T-cell (primary cell): Measurements from ENCODE around the gene ING3. TPM values are rescaled to one million over a fixed set of nuclear protein-coding genes. Genes with fewer than 3 reads are reported as not detected.

ENCODE experiments used
- ATAC-seq, 4 experiments: fragments of 200-7000 bp in 3 of 4; fragments of 150-1000 bp in 1 of 4; cut with Tn5 transposase; replicated peaks in 1 of 4; 1 replicate in 3 of 4; 2 replicates in 1 of 4; pipeline ENCODE4 v1.10.0; 2021; ENCODE audit warnings: moderate library complexity in 3 of 4, mild to moderate bottlenecking in 2 of 4, moderate number of reproducible peaks in 1 of 4
- CTCF ChIA-PET, 2 donors: fragments of 300-600 bp; sonication (Branson Sonifier 250); formaldehyde crosslinking; loops; one replicate each; lab custom pipeline; 2022; ENCODE audit warnings: antibody characterized with exemption in 2 of 2; lab: Charles Lee
- POLR2A ChIA-PET, 2 donors: fragments of 300-600 bp; sonication (Branson Sonifier 250); formaldehyde crosslinking; loops; one replicate each; lab custom pipeline; 2022; ENCODE audit warnings: antibody characterized with exemption in 2 of 2; lab: Charles Lee
- DNase-seq, 35 experiments: peaks; one replicate each; pipeline versions ENCODE4 v3.0.0 to v3.0.0-alpha.2; 2013 to 2023
- H3K27ac ChIP-seq: one replicate; pipeline ENCODE4 v1.5.1; 2013; ENCODE audit warnings: low read length
- H3K27me3 ChIP-seq, 2 experiments: replicated peaks in 1 of 2; 1 replicate in 1 of 2; 2 replicates in 1 of 2; pipeline versions ENCODE4 v1.6.1 to v1.7.0; 2013; ENCODE audit warnings: low read length in 1 of 2, mixed read lengths in 1 of 2; ENCODE audit not compliant: control insufficient read depth in 2 of 2, insufficient read depth in 2 of 2; ENCODE audit errors: extremely low read depth in 1 of 2
- H3K36me3 ChIP-seq, 2 donors: 1 replicate in 1 of 2; 2 replicates in 1 of 2; pipeline versions ENCODE4 v1.6.1 to v1.7.0; 2013; ENCODE audit warnings: low read length in 1 of 2; ENCODE audit not compliant: control insufficient read depth in 2 of 2, insufficient read depth in 1 of 2; ENCODE audit errors: extremely low read depth in 1 of 2
- H3K4me1 ChIP-seq, 2 experiments: 1 replicate in 1 of 2; 2 replicates in 1 of 2; pipeline versions ENCODE4 v1.6.1 to v1.7.0; 2013; ENCODE audit warnings: low read length in 2 of 2, mixed read lengths in 1 of 2; ENCODE audit not compliant: insufficient read depth in 2 of 2, control insufficient read depth in 1 of 2; ENCODE audit errors: extremely low read depth in 1 of 2
- H3K4me3 ChIP-seq, 2 donors: 1 replicate in 1 of 2; 2 replicates in 1 of 2; pipeline versions ENCODE4 v1.5.1 to v1.7.0; 2013; ENCODE audit warnings: mild to moderate bottlenecking in 2 of 2, low read length in 1 of 2, moderate library complexity in 1 of 2; ENCODE audit not compliant: control insufficient read depth in 1 of 2; ENCODE audit errors: extremely low read depth in 1 of 2
- H3K9me3 ChIP-seq: 2 replicates; pipeline ENCODE4 v1.7.0; 2013
- H3K27ac Mint-ChIP-seq, 2 donors: one replicate each; pipeline ENCODE4 v1.8.0; 2020 to 2021; ENCODE audit warnings: mild to moderate bottlenecking in 2 of 2, mixed read lengths in 2 of 2
- H3K27me3 Mint-ChIP-seq, 2 donors: one replicate each; pipeline ENCODE4 v1.8.0; 2021 to 2022; ENCODE audit warnings: mixed read lengths in 2 of 2
- H3K36me3 Mint-ChIP-seq: one replicate; pipeline ENCODE4 v1.8.0; 2021; ENCODE audit warnings: mixed read lengths
- H3K4me1 Mint-ChIP-seq, 3 donors: one replicate each; pipeline ENCODE4 v1.8.0; 2020 to 2022; ENCODE audit warnings: mixed read lengths in 3 of 3, mild to moderate bottlenecking in 1 of 3
- H3K4me3 Mint-ChIP-seq, 3 donors: one replicate each; pipeline ENCODE4 v1.8.0; 2020 to 2022; ENCODE audit warnings: mild to moderate bottlenecking in 3 of 3, mixed read lengths in 3 of 3, moderate library complexity in 3 of 3
- H3K9me3 Mint-ChIP-seq, 3 donors: one replicate each; pipeline ENCODE4 v1.8.0; 2020 to 2022; ENCODE audit warnings: mixed read lengths in 3 of 3
- WGBS: methylation state at CpG from one replicate; pipeline ENCODE4 v1.1.5; 2013; ENCODE audit warnings: missing lambda C conversion rate; ENCODE audit not compliant: insufficient coverage; 5-methylcytosine and 5-hydroxymethylcytosine counted together
- total RNA-seq, 35 experiments: library from RNA in 6 of 35; stranded (reverse) in 6 of 35; fragments of 120-200 nt in 1 of 35; gene quantifications; one replicate each; pipeline versions ENCODE4 v1.2.1 to v1.2.4 and lab custom pipeline; 2013 to 2026

The ING3 gene
- total RNA-seq, 5 donors from 2014 or later (not counting 1 experiment from before 2014, with no cell fraction given) = 20.6 to 32.3 (median 25.6) TPM

DNA sequence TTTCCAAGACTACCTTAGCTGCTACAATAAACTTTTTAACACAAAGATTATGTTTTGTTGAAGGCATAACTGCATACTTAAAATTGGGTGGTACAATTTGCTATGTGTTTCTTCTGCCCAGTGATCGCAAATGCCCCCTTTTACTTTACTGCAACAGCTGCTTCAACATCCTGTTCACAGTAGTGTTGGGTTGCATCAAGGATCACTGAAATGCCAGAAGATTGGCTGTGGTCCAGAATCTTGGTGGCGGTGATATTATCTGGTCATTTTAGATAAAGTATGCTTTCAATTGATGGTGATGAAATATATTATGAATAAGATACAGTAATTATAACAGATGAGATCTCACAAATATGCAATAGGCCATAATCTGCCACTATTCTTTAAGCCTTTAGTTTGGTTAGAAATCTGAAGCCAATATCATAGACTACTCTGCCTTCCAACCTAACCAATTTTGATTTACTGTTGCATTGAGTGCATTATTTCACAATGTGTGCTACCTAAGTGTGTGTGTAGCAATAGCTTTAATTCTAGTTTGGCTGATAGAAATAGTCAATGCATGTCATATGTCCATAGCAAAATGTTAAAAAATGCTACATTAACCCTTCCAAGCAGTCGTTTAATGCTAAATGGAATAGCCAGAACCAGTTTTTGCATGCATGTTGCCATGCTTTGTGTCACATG is 29.8 kb upstream of the ING3 start:
- H3K27me3 ChIP-seq = peaks cover 0 to 9% of the 10 kb centered on the region in 2 experiments
- ATAC-seq (no peak), DNase-seq (no peak)
- H3K27ac Mint-ChIP-seq = no peak overlapping the region
- WGBS = 75% methylated on average over 1 of the region's 3 CpGs
- no peaks in the 10 kb centered on the region for H3K4me1 ChIP-seq
- ChIA-PET CTCF (no interaction called here), POLR2A (no interaction called here)
- peaks cover 13 to 15% of the 10 kb centered on the region in 2 donors for H3K27me3 Mint-ChIP-seq
- H3K27ac ChIP-seq = no peak overlapping the region
- no peaks in the 10 kb centered on the region for H3K36me3 ChIP-seq
- no peak overlapping the region for H3K4me3 ChIP-seq
- H3K9me3 Mint-ChIP-seq = no peaks in the 10 kb centered on the region
- no peak overlapping the region for H3K4me3 Mint-ChIP-seq
- no peaks in the 10 kb centered on the region for H3K9me3 ChIP-seq
- H3K4me1 Mint-ChIP-seq = no peaks in the 10 kb centered on the region
- H3K36me3 Mint-ChIP-seq = no peaks in the 10 kb centered on the region

DNA sequence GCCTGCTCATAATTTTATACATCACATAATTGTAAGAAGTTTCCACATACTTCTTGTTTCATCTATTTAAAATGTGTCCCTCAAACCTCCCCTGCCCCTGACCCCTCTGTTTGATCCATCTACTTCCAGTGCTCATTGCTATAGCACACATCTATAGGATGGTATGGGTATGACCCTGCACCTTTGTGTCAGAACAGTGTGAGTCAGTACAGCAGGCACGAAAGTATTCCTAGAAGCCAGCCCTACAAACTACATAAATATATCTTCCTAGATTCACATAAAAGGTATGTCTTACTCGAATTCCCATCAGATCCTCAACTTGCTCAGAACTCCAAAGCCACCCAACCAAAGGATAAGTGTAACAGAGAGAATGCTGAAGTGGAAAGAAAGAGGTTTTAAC is 25.7 kb upstream of the ING3 start:
- no peak overlapping the region for H3K27ac ChIP-seq
- no peaks in the 10 kb centered on the region for H3K36me3 ChIP-seq
- no peak overlapping the region for H3K4me3 Mint-ChIP-seq
- H3K27ac Mint-ChIP-seq = no peak overlapping the region
- no peaks in the 10 kb centered on the region for H3K9me3 Mint-ChIP-seq
- DNase-seq (no peak), ATAC-seq (no peak)
- H3K4me1 ChIP-seq = no peaks in the 10 kb centered on the region
- WGBS = no CpG with 5 or more reads among the region's 2 CpGs
- H3K27me3 Mint-ChIP-seq = peaks cover 16 to 26% of the 10 kb centered on the region in 2 donors
- no peaks in the 10 kb centered on the region for H3K36me3 Mint-ChIP-seq
- H3K4me3 ChIP-seq = no peak overlapping the region
- peaks cover 0 to 9% of the 10 kb centered on the region in 2 experiments for H3K27me3 ChIP-seq
- POLR2A ChIA-PET = no interaction called here
- CTCF ChIA-PET = no interaction called here
- H3K9me3 ChIP-seq = no peaks in the 10 kb centered on the region
- no peaks in the 10 kb centered on the region for H3K4me1 Mint-ChIP-seq

DNA sequence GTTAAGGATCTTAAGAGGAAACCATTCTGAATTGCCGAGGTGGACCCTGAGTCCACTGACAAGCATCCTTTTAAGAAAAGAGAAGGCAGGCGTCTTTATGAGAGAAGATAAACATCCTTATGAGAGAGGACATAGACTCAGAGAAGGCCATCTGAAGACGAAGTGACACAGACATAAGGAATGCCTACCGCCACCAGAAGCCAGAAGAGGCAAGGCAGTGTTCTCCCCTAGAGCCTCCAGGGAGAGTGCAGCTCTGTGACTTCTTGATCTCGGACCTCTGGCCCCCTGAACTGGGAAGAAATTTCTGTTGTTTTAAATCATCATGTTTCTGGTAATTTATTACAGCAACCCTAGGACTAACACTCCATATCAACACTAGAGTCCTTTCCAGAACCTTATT is 25.2 kb upstream of the ING3 start:
- 79% methylated on average over 4 of the region's 5 CpGs for WGBS
- POLR2A ChIA-PET = no interaction called here

DNA sequence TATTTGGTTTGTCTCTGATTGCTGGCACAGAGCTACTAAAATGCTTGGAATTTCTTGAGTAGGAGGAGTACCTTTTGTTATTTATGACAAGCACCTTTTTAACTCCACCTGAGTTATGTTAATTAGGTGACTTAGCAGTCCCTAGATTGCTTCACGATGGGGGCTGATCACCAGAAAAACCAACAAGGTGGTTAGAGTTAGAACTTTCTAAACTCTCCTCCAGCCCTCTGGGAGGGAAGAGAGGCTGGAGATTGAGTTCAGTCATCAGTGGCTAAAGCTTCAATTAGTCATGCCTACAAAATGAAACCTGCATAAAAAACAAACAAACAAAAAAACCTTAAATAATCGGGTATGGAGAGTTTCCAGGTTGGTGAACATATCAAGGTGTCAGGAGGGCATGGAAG is 23.6 kb upstream of the ING3 start:
- Mint-ChIP-seq H3K9me3 (no peaks in the 10 kb centered on the region), H3K36me3 (no peaks in the 10 kb centered on the region), H3K27me3 (peaks cover 24 to 26% of the 10 kb centered on the region in 2 donors), H3K4me3 (no peak overlapping the region), H3K4me1 (no peaks in the 10 kb centered on the region), H3K27ac (no peak overlapping the region)
- DNase-seq = no peak
- Histone ChIP-seq H3K27me3 (peaks cover 0 to 9% of the 10 kb centered on the region in 2 experiments), H3K4me3 (no peak overlapping the region), H3K9me3 (no peaks in the 10 kb centered on the region), H3K27ac (no peak overlapping the region), H3K36me3 (no peaks in the 10 kb centered on the region), H3K4me1 (no peaks in the 10 kb centered on the region)
- ChIA-PET POLR2A (no interaction called here), CTCF (no interaction called here)
- ATAC-seq = no peak
- WGBS = no CpG with 5 or more reads among the region's 2 CpGs

More for the DNA sequence above, 25.2 kb upstream of the ING3 start:
- Mint-ChIP-seq H3K9me3 (no peaks in the 10 kb centered on the region), H3K4me1 (no peaks in the 10 kb centered on the region), H3K27ac (no peak overlapping the region), H3K36me3 (no peaks in the 10 kb centered on the region), H3K27me3 (peaks cover 19 to 26% of the 10 kb centered on the region in 2 donors), H3K4me3 (no peak overlapping the region)
- Histone ChIP-seq H3K9me3 (no peaks in the 10 kb centered on the region), H3K4me3 (no peak overlapping the region), H3K36me3 (no peaks in the 10 kb centered on the region), H3K4me1 (no peaks in the 10 kb centered on the region), H3K27ac (no peak overlapping the region), H3K27me3 (peaks cover 0 to 9% of the 10 kb centered on the region in 2 experiments)
- ATAC-seq (no peak), DNase-seq (no peak)
- CTCF ChIA-PET = no interaction called here

GRCh38 chr7:120927454-120928103 is 23.0 kb upstream of the ING3 start:
- no peak overlapping the region for H3K27ac Mint-ChIP-seq

DNA sequence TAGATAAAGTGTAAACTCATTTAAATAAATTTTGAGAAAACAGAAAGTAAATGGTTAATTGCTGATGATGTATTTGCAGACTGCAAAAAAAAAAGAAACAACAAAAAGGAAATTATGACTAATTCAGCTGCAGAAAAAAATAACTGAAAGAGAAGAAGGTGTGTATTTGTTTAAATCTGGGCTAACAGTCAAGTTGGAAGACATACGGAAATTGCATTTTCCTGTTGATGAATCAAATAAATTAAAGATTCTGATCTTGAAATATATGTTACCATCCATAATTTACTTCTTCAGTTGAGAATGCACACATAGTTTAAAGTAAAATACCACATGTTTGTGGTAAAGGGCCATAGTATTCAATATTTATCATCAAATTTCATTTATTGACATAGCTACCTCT is 19.3 kb upstream of the ING3 start:
- no peak overlapping the region for H3K27ac Mint-ChIP-seq
- no peak for ATAC-seq
- Histone ChIP-seq H3K9me3 (no peaks in the 10 kb centered on the region), H3K27me3 (no peaks in the 10 kb centered on the region), H3K4me3 (no peak overlapping the region), H3K27ac (no peak overlapping the region), H3K36me3 (no peaks in the 10 kb centered on the region), H3K4me1 (no peaks in the 10 kb centered on the region)
- no peaks in the 10 kb centered on the region for H3K4me1 Mint-ChIP-seq
- ChIA-PET POLR2A (no interaction called here), CTCF (interaction anchor here in 1 of 2 donors (0.5 kb wide), 1 partner anchor 487 kb away, joined by 7 read pairs; no protein-coding TSS in a partner anchor)
- DNase-seq = no peak
- H3K4me3 Mint-ChIP-seq = no peak overlapping the region
- WGBS = no CpG with 5 or more reads among the region's 1 CpG
- no peaks in the 10 kb centered on the region for H3K9me3 Mint-ChIP-seq
- H3K36me3 Mint-ChIP-seq = no peaks in the 10 kb centered on the region
- peaks cover 12 to 27% of the 10 kb centered on the region in 2 donors for H3K27me3 Mint-ChIP-seq

More at GRCh38 chr7:120927454-120928103, 23.0 kb upstream of the ING3 start:
- H3K4me3 ChIP-seq = no peak overlapping the region
- H3K4me1 ChIP-seq = no peaks in the 10 kb centered on the region
- ATAC-seq (no peak), DNase-seq (no peak)
- H3K27ac ChIP-seq = no peak overlapping the region
- H3K27me3 ChIP-seq = peaks cover 0 to 9% of the 10 kb centered on the region in 2 experiments
- POLR2A ChIA-PET = no interaction called here
- Mint-ChIP-seq H3K4me1 (no peaks in the 10 kb centered on the region), H3K9me3 (no peaks in the 10 kb centered on the region), H3K27me3 (peaks cover 24 to 26% of the 10 kb centered on the region in 2 donors), H3K4me3 (no peak overlapping the region), H3K36me3 (no peaks in the 10 kb centered on the region)
- CTCF ChIA-PET = interaction anchor here in 1 of 2 donors (1.2 kb wide), 1 partner anchor 154 kb away, joined by 3 read pairs; no protein-coding TSS in a partner anchor
- no CpG with 5 or more reads among the region's 2 CpGs for WGBS
- no peaks in the 10 kb centered on the region for H3K9me3 ChIP-seq
- no peaks in the 10 kb centered on the region for H3K36me3 ChIP-seq
